NCI-H146 (cell line): ENCODE results near the gene RAB3GAP1.
"Not testable (repeated sequence)": the region's sequence is repeated elsewhere in the genome, so short reads cannot be mapped to it uniquely, and the experiment has no call there.

ENCODE experiments used
- DNase-seq: peaks from one replicate; lab custom pipeline; 2025; lab: John Stamatoyannopoulos, UW

Gene RAB3GAP1

DNA sequence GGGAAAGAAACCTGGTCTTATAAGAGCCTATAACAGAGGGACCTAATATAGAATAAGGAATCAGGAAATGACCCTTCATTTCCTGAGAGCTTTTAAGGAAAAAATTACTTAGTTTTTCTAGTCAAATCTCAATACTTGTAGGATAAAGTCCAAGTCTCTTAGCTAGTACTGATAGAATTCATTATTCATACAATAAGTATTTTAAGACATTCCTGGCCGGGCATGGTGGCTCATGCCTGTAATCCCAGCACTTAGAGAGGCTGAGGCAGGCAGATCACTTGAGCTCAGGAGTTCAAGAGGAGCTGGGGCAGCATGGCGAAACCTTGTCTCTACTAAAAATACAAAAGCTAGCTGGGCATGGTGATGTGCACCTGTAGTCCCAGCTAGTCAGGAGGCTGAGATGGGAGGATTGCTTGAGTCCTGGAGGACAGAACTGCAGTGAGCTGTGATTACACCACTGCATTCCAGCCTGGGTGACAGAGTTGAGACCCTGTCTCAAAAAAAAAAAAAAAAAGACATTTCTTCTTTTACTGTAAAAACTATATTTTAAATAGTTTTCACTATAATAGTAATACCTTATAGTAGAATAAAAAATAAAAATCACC is 3.2 kb downstream of the RAB3GAP1 start:
- DNase-seq = no peak

DNA sequence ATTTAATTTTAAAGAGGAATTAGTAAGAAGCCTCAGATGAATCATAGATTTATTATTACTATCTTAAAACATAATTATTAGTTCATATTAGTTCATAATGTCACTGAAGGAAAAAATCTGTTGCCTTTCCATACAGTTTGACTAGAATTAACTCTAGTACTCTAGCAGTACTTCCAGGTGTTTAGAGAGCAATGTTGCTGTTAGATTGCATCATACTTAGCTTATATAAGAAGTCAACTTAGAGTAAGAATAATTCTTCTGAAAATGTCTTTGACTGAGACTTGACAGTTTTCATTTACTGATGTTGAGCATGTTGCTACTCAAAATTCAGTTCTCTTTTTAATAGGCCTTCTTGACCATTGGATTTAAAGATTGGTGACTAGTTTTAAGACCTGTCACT is 4.7 kb downstream of the RAB3GAP1 start:
- DNase-seq = no peak

DNA sequence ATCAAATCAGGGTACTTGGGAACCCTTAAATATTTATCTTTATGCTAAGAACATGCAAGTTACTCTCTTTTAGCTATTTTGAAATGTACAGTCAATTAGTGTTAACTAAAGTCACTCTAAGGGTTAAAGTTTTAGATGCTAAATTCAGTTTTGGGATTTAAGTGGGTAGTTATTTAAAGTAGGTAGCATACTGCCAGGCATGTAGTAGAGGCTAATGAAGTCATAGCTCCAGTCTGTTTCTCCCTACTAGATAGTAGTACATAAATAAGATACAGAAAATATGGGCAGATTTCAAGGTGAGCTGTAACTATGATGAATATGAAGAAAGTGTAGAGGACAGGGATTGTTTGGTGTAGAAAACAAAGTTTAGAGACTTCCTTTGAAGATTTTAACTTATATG is 7.5 kb downstream of the RAB3GAP1 start:
- no peak for DNase-seq

DNA sequence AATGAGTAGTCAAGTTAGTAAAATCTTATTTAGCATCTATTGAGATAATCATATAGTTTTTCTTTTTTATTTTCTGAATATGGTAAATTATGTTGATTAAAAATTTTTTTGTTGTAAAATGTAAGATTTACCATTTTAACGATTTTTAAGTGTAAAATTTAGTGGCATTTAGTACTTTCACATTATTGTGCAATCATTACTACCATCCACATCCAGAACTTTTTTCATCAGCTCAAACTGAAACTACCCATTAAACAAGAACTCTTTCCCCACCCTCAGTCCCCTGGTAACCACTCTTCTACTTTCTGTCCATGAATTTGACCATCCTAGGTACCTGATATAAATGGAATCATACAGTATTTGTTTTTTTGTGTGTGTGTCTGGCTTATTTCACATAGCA is 11.1 kb downstream of the RAB3GAP1 start:
- DNase-seq = no peak

DNA sequence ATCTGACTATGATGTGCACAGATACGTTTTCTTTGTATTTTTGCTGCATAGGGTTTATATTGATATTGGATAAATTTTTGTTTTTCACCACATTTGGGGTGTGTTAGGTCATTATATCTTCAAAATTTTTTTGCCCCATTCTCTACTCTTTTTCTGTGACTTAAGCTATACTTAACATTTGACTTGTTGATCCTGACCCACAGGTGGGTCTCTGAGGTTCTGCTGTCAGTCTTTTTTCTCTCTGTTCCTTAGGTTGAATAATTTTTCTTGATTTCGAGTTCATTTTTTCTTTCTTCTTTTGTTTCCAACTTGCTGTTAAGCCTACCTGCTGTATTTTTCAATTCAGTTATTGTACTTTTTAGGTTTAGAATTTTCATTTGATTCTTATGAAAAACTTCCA is 12.1 kb downstream of the RAB3GAP1 start:
- no peak for DNase-seq

DNA sequence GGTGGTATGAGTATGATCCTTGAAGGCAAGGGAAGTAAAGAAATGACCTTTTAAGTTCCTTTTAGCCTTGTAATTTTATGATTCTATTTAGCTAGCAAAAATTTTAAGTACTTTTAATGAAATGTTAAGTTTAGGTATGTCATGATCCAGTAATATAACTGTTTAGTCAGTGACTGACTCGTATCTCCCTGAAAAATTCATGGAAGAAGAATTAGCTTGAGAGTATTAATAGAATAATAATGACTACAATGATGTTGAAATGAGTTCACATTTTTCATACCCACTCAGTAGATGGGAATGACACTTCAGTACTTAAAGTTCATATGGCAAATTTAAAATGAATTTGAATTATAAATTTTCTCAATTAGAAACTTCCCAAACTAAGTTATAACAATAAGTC is 14.6 kb downstream of the RAB3GAP1 start:
- no peak for DNase-seq

DNA sequence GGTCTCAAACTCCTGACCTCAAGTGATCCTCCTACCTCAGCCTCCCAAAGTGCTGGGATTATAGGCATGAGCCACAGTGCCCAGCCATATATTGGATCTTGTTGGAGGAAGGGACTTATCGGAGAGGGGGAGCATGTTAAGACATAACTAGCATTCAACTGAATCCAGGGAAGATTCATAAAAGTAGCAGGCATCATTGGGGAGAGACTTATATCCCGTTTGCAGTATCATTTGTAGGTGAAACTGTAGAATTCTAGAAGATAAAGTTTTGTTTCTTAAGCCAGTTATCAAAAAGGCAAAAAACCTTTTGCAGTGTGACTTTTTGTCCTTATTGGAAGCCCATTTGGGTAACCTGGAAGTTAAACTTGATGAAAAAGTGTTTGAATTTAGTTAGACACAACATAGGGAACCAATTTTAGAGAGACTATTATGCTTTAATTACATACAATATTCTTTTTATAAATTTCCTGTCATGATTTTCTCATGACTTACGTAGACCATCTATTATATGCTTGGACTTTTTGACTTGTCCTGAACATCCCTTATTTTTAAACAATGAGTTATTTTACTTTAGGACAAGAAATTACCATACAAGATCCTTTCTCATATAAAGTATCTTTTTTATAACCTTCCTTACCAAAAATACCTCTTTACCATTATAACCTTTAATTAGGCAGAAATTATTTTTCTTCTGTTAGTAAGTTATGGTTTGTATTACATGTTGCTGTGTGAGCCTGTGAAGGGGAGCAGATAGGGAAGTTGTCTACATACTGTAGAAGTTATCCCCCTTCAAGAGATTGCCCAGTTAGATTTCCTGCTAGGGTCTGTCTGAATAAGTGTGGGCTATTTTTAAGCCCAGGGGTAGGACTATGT is 20.3 kb downstream of the RAB3GAP1 start:
- no peak for DNase-seq

DNA sequence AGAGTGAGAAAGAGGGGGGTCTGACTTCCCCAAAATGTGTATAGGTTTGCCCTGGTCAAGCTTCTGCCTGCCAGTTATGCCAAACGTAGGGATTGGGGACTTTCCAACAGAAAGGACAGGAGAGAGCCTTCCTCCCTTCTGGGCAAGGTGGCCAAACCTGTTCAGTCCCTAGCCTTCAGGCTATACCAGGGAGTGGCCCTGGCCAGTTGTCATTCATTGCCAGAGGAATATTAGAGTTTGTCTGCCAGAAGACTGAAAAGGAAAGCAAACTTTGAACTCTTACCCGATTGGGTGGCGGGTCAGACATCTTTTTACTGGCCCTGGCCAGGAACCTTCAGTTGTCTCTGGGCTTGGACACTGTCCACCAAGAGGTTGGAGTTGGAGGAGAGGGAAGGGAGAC is 22.1 kb downstream of the RAB3GAP1 start:
- DNase-seq = no peak

DNA sequence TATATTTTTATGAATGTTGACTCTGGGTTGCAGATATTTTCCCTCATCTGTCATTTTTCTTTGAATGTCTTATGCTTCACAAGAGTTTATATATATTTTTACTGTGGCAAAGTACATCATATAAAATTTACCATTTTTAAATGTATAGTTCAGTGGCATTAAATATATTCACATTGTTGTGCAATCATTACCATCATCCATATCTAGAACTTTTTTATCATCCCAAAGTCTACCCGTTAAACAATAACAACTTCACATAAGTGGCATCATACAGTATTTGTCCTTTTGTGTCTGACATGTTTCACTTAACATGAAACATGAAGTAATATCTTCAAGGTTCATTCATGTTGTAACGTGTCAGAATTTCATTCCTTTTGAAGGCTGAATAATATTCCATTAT is 24.5 kb downstream of the RAB3GAP1 start:
- DNase-seq = no peak

DNA sequence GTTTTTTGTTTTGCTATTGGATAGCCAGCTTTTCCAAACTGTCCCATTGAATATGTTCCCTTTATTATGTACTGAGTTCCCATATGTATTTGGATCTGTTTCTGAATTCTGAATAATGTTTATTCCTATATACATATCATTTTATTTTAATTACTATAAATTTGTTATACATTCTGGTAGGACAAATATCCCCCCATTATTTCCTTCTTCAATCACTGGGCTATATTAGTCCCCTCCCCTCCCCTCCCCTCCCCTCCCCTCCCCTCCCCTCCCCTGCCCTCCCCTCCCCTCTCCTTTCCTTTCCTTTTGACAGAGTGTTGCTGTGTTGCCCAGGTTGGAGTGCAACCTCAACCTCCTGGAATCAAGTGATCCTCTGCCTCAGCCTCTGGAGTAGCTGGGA is 26.3 kb downstream of the RAB3GAP1 start:
- DNase-seq = no peak

DNA sequence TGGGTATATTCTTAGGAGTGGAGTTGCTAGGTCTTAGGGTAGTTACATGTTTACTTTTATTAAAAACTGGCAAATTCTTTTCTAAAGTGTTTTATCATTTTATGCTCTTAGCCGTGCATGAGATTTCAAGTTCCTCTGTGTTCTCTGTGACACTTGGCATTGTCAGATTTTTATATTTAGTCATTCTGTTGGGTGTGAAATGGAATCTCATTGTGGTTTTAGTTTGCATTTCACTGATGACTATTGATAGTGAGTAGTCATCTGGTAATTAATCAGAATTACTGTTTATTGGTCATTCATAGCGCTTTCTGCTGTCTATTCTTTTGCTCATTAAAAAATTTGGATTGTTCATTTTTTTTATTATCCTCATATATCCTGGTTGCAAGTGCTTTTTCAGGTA is 34.1 kb downstream of the RAB3GAP1 start:
- DNase-seq = no peak

DNA sequence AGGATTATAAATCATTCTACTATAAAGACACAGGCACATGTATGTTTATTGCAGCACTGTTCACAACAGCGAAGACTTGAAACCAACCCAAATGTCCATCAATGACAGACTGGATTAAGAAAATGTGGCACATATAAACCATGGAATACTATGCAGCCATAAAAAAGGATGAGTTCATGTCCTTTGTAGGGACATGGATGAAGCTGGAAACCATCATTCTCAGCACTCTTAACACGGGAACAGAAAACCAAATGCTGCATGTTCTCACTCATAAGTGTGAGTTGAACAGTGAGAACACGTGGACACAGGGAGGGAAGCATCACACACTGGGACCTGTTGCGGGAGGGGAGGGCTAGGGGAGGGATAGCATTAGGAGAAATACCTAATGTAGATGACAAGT is 37.5 kb downstream of the RAB3GAP1 start:
- DNase-seq = not testable (repeated sequence)

DNA sequence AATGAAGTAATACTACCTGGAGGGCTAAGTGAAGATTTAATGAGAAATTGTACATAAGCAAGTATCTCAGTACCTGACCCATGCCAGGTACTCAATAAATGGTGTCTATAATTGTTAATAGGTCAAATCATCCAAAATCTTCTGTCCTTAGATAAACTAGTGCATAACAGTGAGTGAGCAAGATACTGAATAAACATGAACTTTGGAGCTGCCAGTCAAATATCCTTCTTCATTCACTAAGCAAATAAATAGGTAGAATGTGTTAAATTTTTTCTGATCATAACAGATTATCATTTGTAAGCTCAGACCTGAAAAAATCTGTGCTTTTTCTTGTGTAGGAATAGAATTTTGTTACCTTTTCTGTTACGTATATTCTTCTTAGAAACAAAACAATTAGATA is 39.6 kb downstream of the RAB3GAP1 start:
- DNase-seq = no peak

DNA sequence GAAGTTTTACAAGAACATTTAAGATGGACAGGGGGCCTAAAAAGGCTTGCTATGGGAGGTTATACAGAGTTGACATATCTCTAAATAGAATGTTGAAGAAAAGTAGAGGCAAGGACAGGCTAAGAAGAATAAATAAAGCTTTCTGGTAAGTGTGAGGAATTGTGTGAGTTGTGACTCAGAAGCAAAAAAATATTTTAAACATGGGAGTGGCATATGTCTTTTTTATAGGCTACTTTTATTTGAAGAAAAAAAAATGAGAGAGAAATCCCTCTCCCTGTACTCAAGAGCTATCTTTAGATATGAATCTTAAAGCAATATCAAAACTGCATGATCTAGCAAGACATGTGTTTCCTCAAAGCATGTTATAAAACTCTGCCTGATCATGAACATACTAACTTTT is 41.1 kb downstream of the RAB3GAP1 start:
- no peak for DNase-seq

DNA sequence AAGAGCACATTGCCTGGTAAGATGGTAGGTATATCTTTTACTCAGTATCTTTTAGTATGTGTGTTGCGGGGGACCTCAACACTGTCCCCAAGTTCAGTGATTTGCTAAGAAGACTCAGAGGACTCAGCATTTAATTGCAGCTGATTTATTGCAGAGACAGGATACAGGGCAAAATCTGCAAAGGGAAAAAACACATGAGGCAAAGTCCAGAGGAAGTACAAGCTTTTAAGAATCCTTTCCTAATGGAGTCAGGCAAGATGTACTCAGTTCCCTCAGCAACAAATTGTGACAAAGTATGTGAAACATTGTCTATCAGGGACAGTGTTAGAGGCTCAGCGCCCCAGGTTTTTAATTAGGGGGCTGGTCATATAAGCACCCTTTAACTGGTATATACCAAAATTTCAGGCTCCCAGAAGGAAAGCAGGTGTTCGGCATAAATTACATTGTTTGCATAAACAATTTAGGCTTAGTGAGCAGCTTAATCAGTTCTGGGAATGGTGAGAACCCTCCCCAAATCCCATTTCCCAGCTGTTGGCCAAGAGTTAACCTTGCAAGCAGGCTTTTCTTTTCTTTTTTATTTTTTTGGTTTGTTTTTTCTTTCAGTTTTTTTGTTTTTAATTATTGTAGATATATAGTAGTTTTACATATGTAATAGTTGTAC is 41.7 kb downstream of the RAB3GAP1 start:
- DNase-seq = peak; percentile 15

DNA sequence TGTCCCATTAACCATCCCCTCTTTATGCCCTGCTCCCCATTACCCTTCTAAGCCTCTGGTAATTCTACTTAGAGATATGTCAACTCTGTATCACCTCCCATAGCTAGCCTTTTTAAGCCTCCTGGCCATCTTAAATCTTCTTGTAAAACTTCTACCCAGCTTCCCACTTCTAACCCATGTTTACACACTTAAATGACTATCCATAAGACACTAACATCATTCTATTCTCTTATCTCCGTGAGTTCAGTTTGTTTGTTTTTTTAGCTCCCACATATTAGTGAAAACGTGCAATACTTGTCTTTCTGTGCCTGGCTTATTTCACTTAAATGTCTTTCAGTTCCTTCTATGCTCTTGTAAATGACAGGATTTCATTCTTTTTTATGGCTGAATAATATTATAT is 42.4 kb downstream of the RAB3GAP1 start:
- no peak for DNase-seq

DNA sequence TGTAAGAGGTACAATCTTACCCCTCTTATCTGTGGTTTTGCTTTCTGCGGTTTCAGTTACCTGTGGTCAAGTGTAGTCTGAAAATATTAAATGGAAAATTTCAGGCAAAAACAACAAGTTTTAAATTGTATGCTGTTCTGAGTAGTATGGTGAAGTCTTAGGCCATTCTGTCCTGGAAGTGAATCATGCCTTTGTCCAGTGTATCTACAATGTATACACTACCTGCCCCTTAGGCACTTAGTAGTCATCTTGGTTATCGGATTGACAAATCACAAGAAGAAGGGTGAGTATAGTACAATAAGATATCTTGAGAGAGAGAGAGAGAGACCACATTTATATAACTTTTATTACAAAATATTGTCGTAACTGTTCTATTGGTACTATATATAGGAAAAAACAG is 43.5 kb downstream of the RAB3GAP1 start:
- no peak for DNase-seq

DNA sequence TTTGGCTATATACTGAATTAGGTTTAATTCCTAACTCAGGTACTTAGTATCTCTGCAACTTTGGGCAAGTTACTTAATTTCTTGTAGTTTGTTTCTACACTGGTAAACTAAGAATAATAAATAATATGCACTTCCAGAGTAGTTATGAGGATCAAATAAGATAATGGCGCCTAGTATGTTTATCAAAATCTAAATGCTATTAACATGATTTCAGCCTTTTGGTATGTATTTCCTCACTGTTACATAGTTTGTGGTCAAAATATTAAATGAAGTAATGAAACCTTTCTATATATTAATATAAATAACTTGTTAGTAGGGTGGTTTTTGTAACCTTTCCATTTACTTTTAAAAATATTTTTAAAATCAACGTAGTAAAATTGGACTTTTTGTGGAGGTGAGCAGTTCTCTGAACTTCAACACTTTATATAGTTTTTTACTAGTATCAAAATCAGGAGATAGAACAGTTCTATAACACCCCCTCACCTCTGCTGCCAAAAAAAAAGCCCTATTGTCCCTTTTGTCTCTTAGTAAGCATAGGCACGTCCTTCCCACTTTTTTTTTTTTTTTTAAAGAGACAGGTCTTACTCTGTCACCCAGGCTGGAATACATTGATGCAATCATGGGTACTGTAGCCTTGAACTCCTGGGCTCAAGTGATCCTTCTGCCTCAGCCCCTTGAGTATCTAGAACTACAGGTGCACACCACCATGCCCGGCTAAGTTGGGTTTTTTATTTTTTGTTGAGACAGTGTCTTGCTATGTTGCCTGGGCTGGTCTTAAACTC is 44.8 kb downstream of the RAB3GAP1 start:
- DNase-seq = no peak

DNA sequence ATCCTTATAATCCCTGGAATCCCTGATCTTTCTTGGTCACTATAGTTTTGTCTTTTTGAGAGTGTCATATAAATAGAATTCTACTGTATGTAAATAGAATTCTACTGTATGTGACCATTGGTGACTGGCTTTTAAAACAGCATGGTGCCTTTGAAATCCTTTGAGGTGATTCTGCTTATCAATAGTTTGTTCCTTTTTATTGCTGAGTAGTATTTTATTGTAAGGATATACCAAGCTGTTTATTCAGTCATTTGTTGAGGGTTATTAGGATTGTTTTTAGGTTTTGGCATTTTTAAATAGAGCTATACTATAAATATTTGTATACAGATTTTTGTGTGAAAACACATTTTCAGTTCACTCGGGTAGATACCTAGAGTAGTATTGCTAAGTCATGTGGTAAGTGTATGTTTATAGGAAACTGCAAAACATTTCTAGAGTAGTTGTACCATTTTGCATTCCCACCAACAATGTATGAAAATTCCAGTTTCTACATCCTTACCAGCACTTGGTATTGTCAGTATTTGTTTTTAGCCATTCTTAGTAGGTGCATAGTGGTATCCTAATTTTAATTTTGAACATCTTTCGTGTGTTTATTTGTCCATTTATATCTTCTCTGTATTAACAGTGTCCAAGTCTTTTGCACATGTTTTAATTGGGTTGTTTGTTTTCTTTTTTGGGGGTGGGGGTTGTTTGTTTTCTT is 45.6 kb downstream of the RAB3GAP1 start:
- DNase-seq = no peak

DNA sequence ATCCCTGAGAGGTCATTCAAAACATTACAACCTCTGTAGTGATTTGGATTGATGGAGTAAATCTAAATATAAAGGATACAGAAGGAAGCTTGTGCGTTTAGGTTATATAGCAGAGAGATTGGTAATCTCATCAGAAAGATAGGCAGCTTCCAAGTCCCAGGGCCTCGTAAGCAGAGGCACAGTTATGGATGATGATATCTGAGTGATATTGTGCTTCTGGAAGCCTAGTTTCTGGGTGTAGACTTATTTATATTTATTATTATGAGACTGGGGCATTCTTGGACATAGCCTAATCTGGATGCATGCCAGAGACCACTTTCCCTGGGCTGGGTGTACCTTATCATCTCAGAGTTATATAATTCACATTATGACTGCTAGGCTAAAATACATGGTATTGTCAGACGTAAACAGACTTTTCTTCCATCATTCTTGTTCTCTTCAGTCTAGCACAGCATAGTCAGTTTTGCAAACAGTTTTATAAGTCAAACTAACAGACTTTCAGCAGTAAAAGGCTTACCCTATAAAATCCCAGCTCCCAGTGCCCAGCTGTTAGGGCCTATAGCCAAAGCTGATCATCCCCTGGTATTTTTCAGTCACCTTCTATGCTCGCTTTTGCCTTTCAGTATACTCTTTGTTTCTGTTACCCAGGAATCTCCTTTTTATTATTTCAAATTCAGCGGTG is 47.9 kb downstream of the RAB3GAP1 start:
- no peak for DNase-seq

DNA sequence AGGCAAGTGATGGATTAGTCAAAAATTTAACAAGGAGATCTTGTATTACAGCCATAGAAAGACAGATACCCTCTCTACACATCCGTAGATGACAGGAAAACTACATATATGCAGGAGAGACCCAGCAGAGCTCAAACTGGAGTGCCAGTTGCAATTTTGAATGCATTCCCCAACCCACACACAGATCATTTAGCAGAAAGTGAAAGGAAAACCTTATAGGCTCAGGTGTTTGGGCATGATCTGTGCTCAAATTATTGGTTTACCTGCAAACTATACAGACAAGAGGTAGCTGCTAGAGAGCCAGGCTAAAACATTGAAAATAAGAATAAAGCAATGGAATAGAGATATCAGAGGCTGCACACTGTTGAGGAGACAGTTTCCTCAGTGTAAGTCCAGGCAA is 51.8 kb downstream of the RAB3GAP1 start:
- DNase-seq = no peak
